ENCODE results near the gene TARDBP.

The TARDBP gene

DNA sequence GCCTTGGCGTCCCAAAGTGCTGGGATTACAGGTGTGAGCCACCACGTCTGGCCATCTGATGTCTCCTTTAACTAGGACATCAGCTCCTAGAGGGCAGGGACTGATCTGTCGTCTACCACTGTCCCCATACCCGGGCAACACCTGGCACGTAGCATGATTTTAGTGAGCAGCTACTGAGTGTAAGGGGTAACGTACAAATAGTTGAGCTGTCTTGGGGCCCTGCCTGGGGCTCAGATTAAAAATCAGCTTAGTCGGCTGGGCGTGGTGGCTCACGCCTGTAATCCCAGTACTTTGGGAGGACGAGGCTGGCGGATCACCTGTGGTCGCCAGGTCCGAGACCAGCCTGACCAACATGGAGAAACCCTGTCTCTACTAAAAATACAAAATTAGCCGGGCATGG, 45.6 kb downstream of the TARDBP start:
- intact Hi-C loops (cut with DNase I; ENCODE audit: low total_unique reads): no loop called here
- no peak for DNase-seq
- TF ChIP-seq, protein P1, sequence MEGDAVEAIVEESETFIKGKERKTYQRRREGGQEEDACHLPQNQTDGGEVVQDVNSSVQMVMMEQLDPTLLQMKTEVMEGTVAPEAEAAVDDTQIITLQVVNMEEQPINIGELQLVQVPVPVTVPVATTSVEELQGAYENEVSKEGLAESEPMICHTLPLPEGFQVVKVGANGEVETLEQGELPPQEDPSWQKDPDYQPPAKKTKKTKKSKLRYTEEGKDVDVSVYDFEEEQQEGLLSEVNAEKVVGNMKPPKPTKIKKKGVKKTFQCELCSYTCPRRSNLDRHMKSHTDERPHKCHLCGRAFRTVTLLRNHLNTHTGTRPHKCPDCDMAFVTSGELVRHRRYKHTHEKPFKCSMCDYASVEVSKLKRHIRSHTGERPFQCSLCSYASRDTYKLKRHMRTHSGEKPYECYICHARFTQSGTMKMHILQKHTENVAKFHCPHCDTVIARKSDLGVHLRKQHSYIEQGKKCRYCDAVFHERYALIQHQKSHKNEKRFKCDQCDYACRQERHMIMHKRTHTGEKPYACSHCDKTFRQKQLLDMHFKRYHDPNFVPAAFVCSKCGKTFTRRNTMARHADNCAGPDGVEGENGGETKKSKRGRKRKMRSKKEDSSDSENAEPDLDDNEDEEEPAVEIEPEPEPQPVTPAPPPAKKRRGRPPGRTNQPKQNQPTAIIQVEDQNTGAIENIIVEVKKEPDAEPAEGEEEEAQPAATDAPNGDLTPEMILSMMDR (IDR thresholded peaks at IDR 0.05): no peak
- Histone ChIP-seq H3K27me3 (no peaks in the 10 kb centered on the region), H3K27ac (no peak overlapping the region), H3K9me3 (no peaks in the 10 kb centered on the region), H3K4me1 (peaks cover 0 to 30% (median 22%) of the 10 kb centered on the region in 4 donors), H3K4me3 (no peak overlapping the region), H3K36me3 (peaks cover 20 to 46% (median 26%) of the 10 kb centered on the region in 3 donors)

DNA sequence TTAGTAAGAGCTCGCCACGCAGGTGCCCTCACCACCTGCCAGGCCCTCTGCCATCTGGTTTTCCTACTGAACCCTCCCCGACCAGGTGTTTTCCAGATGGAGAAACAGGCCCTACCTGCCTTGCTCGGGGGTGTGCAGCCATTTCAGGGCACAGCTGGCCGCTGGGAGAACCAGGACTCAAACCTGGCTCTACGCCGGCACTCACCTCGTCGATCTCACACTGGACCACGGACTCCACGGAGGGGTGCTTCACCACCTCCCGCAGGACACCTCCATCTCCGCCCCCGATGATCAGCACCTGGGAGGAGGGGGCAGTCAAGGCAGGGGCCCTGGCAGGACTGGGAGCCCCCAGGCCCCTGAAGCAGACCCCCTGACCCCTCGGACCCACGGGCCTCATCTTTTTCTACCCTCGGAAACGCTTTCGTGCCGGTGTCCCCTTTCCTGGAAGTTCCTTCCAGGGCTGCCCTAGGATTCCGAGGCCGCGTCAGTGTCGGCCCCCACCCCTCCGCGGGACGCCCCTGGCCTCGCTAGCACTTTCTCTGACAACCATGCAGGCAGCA, 46.2 kb downstream of the TARDBP start:
- TF ChIP-seq, protein P1 (IDR thresholded peaks at IDR 0.05): no peak
- Histone ChIP-seq H3K4me3 (peak overlapping the region; percentile 92 to 99), H3K4me1 (peaks cover 0 to 26% (median 22%) of the 10 kb centered on the region in 4 donors), H3K9me3 (no peaks in the 10 kb centered on the region), H3K27ac (peak overlapping the region; percentile 56 to 78), H3K27me3 (no peaks in the 10 kb centered on the region), H3K36me3 (peaks cover 20 to 52% (median 26%) of the 10 kb centered on the region in 3 donors)
- DNase-seq: no peak
- intact Hi-C loops (cut with DNase I; ENCODE audit: low total_unique reads): no loop called here

DNA sequence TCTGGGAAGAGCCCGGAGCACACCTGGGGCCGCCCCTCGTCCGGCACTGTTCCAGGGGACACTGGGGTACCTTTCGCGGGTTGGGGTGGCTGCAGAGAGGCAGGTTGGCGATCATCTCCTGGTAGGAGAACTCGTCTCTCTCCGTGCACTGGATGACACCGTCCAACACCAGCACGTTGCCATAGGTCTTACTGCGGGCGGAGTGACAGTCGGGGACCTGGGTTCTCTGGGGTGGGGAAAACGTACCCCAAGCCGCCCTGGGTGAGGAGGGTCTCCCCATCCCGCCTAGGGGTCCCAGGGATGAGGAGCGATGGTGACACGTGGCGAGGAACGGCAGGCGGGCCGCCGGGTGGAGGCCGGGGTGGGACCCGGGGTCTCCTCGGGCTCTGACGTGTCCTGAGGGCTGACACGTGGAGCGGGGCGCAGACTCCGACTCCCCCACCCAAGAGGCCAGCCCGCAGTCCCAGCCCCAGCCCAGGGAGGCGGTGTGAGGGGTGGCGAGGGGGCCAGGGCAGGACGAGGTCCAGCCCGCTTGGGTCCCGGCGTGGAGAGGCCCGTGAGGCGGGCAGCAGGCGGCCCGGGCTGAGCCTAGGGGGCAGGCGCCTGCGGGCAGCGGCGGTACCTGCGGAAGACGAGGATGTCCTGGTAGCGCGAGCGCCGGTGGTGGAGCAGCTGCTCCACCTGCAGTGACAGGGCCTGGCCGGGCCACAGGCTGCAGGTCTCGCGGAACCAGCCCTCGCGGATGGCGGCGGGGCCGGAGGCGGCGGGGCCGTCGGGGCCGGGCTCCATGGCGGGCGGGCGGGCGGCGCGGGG, 46.9 kb downstream of the TARDBP start:
- peaks cover 20 to 51% (median 26%) of the 10 kb centered on the region in 3 donors for H3K36me3 ChIP-seq
- H3K4me1 ChIP-seq: peaks cover 0 to 26% (median 22%) of the 10 kb centered on the region in 4 donors
- peak overlapping the region; percentile 56 to 78 for H3K27ac ChIP-seq
- no peak for DNase-seq
- H3K27me3 ChIP-seq: no peaks in the 10 kb centered on the region
- TF ChIP-seq, protein P1 (IDR thresholded peaks at IDR 0.05): no peak
- no peaks in the 10 kb centered on the region for H3K9me3 ChIP-seq
- H3K4me3 ChIP-seq: peak overlapping the region; percentile 92 to 99
- intact Hi-C loops (cut with DNase I; ENCODE audit: low total_unique reads): no loop called here

DNA sequence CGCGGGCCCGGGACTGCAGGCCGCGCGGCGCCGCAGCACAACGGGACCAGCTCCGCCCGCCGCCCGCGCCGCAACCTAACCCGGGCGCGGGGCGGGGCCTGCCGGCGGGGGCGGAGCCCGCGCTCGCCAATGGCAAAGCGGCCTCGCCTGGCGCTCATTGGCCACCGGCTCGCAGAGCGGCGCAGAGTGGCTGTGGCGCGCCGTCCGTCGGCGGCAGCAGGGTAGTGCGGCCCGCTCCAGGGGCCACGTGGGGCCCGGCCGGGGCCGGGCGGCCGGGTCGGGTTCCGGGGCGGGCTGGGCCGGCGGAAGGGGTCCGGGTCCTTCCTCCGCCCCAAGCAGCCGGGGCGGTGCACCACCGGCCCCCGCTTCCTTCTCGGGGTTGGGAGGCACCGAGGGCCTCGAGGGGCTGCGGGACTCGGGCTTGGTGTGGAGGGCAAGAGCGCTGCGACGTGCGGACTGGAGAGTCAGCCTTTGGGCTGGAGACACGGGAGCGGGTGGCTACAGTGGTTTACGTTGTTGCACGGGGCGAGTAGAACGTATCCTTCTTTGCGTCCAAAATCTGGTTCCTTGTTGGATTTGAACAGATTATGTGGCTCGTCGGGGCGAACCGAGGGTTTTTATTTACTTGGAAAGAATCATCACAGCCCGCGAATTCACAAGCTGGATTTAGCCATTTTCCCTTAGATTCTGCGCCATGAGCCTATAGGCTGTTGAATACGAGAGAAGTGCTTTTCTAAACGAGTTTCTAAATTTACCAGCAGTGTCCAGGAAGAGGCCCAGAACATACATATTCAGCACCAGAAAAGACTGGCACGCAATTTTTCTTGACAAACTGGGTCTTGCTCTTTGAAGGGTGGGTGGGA, 47.7 kb downstream of the TARDBP start, which contains the start of gene SRM:
Gene SRM (minus strand): TSS at position 51 of the 863 bp plus-strand sequence. CDS start 75 bp downstream, outside the sequence.
- Histone ChIP-seq H3K27ac (peak within 1 kb of the TSS; percentile 56 to 78), H3K27me3 (no peaks in the 10 kb centered on the region), H3K36me3 (peaks cover 25 to 51% (median 28%) of the 10 kb centered on the region in 3 donors), H3K9me3 (no peaks in the 10 kb centered on the region), H3K4me3 (peak within 1 kb of the TSS; percentile 92 to 99), H3K4me1 (peaks cover 0 to 26% (median 22%) of the 10 kb centered on the region in 4 donors)
- TF ChIP-seq, protein P1 (IDR thresholded peaks at IDR 0.05): peak; percentile 47 to 83
- DNase-seq: peak; percentile 91 to 94
- intact Hi-C loops (cut with DNase I; ENCODE audit: low total_unique reads): no loop called here

DNA sequence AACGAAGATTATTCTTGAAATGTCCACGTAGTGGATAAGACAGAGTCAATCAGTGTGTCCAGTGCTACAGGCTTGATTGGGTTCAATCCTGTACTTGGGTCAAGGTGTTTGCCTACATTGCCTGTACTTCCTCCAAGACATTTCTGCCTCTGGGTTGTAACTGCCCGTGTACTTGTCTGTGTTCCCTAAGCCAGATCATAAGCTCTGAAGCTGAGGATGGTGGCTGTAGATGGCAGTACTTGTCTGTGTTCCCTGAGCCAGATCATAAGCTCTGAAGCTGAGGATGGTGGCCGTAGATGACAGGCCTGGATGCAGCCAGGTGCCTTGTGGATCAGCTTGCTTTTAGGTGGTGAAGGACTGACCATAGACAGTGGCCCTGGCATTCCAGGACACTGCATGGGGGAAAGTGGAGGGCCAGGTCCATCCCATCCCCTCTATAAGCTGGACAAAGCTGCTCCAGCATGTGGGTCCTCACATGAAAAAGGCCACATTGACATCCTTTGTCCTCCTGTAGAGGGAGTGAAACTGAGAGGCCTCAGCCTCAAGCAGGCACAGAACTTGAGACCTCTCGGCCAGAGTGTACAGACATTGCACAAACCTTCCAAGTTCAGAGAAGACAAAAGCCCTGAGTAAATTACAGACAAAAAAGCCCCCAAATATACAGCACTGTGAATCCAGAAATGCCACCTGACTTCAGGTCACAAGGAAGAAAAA, 49.4 kb downstream of the TARDBP start:
- TF ChIP-seq, protein P1 (IDR thresholded peaks at IDR 0.05): no peak
- Histone ChIP-seq H3K4me1 (peaks cover 0 to 26% (median 22%) of the 10 kb centered on the region in 4 donors), H3K36me3 (peaks cover 27 to 51% (median 29%) of the 10 kb centered on the region in 3 donors), H3K9me3 (no peaks in the 10 kb centered on the region), H3K27me3 (no peaks in the 10 kb centered on the region), H3K4me3 (no peak overlapping the region), H3K27ac (peak overlapping the region in 1 of 2 donors; percentile 67)
- peak in 1 of 2 donors; percentile 44 for DNase-seq
- intact Hi-C loops (cut with DNase I; ENCODE audit: low total_unique reads): no loop called here
